Osteoblast (primary cell): Measurements from ENCODE around the gene KLLN. TPM values are rescaled to one million over a fixed set of nuclear protein-coding genes. Genes with fewer than 3 reads are reported as not detected.

Experiments
- DNase-seq: peaks from one replicate; pipeline ENCODE4 v3.0.0; 2011; ENCODE audit warnings: low spot score, mixed read lengths; ENCODE audit not compliant: insufficient read length; ENCODE audit errors: missing footprints
- H2AFZ ChIP-seq: 2 replicates; pipeline ENCODE4 v1.6.0; 2011; ENCODE audit warnings: mild to moderate bottlenecking, low read length
- H3K27ac ChIP-seq: 2 replicates; pipeline ENCODE4 v1.5.1; 2011; ENCODE audit warnings: mild to moderate bottlenecking, low read depth, low read length, moderate library complexity
- H3K27me3 ChIP-seq: 2 replicates; pipeline ENCODE4 v1.6.0; 2012; ENCODE audit warnings: mild to moderate bottlenecking, control low read depth, inconsistent platforms, low read length, moderate library complexity; ENCODE audit not compliant: insufficient read depth
- H3K36me3 ChIP-seq: 2 replicates; pipeline ENCODE4 v1.5.1; 2011; ENCODE audit warnings: mild to moderate bottlenecking, low read length, control low read depth, moderate library complexity; ENCODE audit not compliant: insufficient read depth
- H3K4me1 ChIP-seq: 2 replicates; pipeline ENCODE4 v1.5.1; 2011; ENCODE audit warnings: mild to moderate bottlenecking, low read length, control low read depth, moderate library complexity; ENCODE audit not compliant: insufficient read depth
- H3K4me2 ChIP-seq: 2 replicates; pipeline ENCODE4 v1.6.0; 2011; ENCODE audit warnings: mild to moderate bottlenecking, low read length; ENCODE audit not compliant: insufficient read depth
- H3K4me3 ChIP-seq: fragments of 200-600 bp; sonication (generic); 3 replicates; pipeline ENCODE4 v1.5.1; 2012; ENCODE audit warnings: mild to moderate bottlenecking, low read length, inconsistent platforms; ENCODE audit not compliant: insufficient read depth
- H3K79me2 ChIP-seq: 2 replicates; pipeline ENCODE4 v1.6.0; 2012; ENCODE audit warnings: mild to moderate bottlenecking, low read length, control low read depth, inconsistent platforms; ENCODE audit not compliant: insufficient read depth
- H3K9me3 ChIP-seq: 2 replicates; pipeline ENCODE4 v1.5.1; 2011; ENCODE audit warnings: low read depth, low read length, control low read depth
- H4K20me1 ChIP-seq: 2 replicates; pipeline ENCODE4 v1.6.0; 2012; ENCODE audit warnings: mild to moderate bottlenecking, low read length, control low read depth; ENCODE audit not compliant: insufficient read depth
- total RNA-seq: library from RNA; depleted of rRNA; stranded (reverse); fragments of >200 nt; gene quantifications from 2 replicates; pipeline ENCODE4 v1.2.3, GENCODE V29; 2012
- TF ChIP-seq, protein P1 (sequence below): IDR thresholded peaks from 2 replicates; pipeline ENCODE4 v1.5.1; 2011; ENCODE audit warnings: mild to moderate bottlenecking, low read depth, low read length, moderate library complexity; ENCODE audit errors: extremely low read depth

Gene KLLN
- total RNA-seq, 1 donor, result 0.72 TPM

DNA sequence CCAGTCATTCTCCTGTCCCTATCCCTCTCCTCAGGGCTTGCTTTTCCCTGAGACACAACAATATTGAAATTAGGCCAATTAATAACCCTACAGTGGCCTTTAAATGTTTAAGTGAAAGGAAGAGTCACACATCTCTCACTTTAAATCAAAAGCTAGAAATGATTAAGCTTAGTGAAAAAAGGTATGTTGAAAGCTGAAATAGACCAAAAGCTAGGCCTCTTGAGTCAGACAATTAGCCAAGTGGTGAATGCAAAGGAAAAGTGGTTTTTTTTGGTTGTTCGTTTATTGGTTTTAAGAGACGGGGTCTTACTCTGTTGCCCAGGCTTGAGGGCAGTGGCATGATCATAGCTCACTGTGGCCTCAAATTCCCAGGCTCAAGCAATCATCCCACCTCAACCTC is 35.7 kb downstream of the KLLN start:
- no peak overlapping the region for H3K4me3 ChIP-seq
- no peak overlapping the region for H3K4me2 ChIP-seq
- TF ChIP-seq, protein P1, sequence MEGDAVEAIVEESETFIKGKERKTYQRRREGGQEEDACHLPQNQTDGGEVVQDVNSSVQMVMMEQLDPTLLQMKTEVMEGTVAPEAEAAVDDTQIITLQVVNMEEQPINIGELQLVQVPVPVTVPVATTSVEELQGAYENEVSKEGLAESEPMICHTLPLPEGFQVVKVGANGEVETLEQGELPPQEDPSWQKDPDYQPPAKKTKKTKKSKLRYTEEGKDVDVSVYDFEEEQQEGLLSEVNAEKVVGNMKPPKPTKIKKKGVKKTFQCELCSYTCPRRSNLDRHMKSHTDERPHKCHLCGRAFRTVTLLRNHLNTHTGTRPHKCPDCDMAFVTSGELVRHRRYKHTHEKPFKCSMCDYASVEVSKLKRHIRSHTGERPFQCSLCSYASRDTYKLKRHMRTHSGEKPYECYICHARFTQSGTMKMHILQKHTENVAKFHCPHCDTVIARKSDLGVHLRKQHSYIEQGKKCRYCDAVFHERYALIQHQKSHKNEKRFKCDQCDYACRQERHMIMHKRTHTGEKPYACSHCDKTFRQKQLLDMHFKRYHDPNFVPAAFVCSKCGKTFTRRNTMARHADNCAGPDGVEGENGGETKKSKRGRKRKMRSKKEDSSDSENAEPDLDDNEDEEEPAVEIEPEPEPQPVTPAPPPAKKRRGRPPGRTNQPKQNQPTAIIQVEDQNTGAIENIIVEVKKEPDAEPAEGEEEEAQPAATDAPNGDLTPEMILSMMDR, result no peak
- no peak overlapping the region for H2AFZ ChIP-seq
- H4K20me1 ChIP-seq, result no peaks in the 10 kb centered on the region
- no peak overlapping the region for H3K27ac ChIP-seq
- no peaks in the 10 kb centered on the region for H3K36me3 ChIP-seq
- H3K79me2 ChIP-seq, result no peaks in the 10 kb centered on the region
- H3K4me1 ChIP-seq, result no peaks in the 10 kb centered on the region
- no peaks in the 10 kb centered on the region for H3K27me3 ChIP-seq
- H3K9me3 ChIP-seq, result no peaks in the 10 kb centered on the region
- DNase-seq, result no peak

DNA sequence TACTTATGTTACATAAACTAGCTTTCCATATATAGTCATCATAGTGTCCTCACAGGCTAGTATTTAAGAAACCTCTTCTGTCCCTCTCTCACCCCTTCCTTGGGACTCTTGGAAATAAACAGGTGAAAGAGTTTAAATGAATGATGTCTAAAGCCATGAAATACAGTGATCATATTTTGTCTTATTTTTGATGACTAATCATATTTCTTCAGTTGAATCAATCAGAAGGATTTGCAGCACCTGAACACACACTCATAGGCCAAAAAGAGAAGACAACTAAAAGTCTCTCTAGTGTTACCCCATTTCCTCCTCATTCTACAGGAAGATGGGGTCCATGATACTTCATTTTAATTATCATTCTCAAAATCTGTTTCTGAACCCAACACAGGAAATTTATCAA is 36.7 kb downstream of the KLLN start:
- H3K9me3 ChIP-seq, result no peaks in the 10 kb centered on the region
- H3K4me3 ChIP-seq, result no peak overlapping the region
- no peak overlapping the region for H3K27ac ChIP-seq
- H3K27me3 ChIP-seq, result no peaks in the 10 kb centered on the region
- DNase-seq, result no peak
- no peaks in the 10 kb centered on the region for H3K4me1 ChIP-seq
- no peak overlapping the region for H3K4me2 ChIP-seq
- TF ChIP-seq, protein P1, result no peak
- no peaks in the 10 kb centered on the region for H4K20me1 ChIP-seq
- no peak overlapping the region for H2AFZ ChIP-seq
- H3K79me2 ChIP-seq, result no peaks in the 10 kb centered on the region
- no peaks in the 10 kb centered on the region for H3K36me3 ChIP-seq

DNA sequence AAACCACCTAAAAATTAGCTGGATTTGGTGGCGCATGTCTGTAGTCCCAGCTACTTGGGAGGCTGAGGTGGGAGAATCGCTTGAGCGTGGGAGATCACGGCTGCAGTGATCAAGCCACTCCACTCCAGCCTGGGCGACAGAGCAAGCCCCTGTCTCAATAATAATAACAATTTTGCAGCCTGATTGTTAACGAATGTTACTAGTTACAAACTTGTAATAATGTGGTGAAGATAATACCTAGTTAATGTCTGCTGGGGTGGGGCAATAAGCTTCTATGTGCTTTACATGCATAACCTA is 44.1 kb downstream of the KLLN start:
- Histone ChIP-seq H3K4me2 (peak overlapping the region; percentile 97), H3K27ac (no peak overlapping the region), H3K9me3 (no peaks in the 10 kb centered on the region), H3K27me3 (no peaks in the 10 kb centered on the region), H3K36me3 (no peaks in the 10 kb centered on the region), H4K20me1 (peaks cover 20% of the 10 kb centered on the region), H3K79me2 (peaks cover 42% of the 10 kb centered on the region), H3K4me3 (no peak overlapping the region), H3K4me1 (peaks cover 12% of the 10 kb centered on the region), H2AFZ (no peak overlapping the region)
- TF ChIP-seq, protein P1, result no peak
- no peak for DNase-seq

DNA sequence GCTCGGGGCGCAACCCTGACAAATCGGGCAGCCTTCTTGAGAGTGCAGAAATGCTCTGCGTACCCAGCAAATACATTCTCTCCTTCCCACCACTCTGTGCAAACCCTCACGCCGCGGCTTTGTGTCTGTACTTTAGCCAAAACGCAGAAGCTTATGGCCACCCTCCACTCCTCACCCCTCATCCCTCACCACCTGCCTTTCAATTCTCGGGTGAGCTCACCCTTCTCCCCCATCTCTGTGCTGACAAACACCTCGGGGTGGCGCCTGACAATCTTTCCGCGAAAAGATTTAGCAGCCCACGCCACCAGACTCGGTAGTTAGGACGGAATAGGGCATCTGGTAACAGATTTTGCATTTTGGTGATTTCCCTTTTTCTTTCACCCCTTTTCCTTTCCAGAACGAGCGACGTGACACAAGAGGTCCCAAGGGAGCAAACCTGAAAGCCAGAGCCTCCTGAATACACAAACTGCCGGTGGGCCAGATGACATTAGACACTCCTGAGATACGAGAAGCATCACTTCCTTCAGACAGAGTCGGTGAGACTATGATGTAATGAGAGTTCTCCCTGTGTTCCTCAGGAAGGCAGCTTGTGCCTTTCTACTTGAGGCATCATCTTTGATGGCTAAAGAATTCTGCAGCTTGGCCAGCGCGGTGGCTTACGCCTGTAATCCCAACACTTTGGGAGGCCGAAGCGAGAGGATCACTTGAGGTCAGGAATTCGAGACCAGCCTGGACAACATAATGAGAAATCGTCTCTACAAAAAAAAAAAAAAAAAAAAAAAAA is 44.6 kb downstream of the KLLN start:
- peak overlapping the region; percentile 90 for H3K27ac ChIP-seq

More for the DNA sequence above, 44.6 kb downstream of the KLLN start:
- Histone ChIP-seq H3K4me2 (peak overlapping the region; percentile 97), H3K27me3 (no peaks in the 10 kb centered on the region), H3K4me1 (peaks cover 12% of the 10 kb centered on the region), H4K20me1 (peaks cover 20% of the 10 kb centered on the region), H3K4me3 (peak overlapping the region; percentile 96), H2AFZ (peak overlapping the region; percentile 97), H3K36me3 (peaks cover 4% of the 10 kb centered on the region), H3K79me2 (peaks cover 47% of the 10 kb centered on the region), H3K9me3 (no peaks in the 10 kb centered on the region)
- TF ChIP-seq, protein P1, result no peak
- DNase-seq, result peak; percentile 63
